ENCODE data around the gene KRT80. TPM values are rescaled to one million over a fixed set of nuclear protein-coding genes. Genes with fewer than 3 reads are reported as not detected.

The KRT80 gene
- total RNA-seq, 1 experiment from 2014 or later: 8.8 TPM

- Histone ChIP-seq H3K9me2 (ENCODE audit: insufficient read depth) (no peaks in the 10 kb centered on the region), H3K27me3 (ENCODE audit: insufficient read depth, low read length) (no peaks in the 10 kb centered on the region; the same call in 1 of the 2 replicates), H3K9me3 (ENCODE audit: control insufficient read depth in 1 of 2, insufficient read depth in 1 of 2, low read depth in 1 of 2, low read length in 2 of 2) (no peaks in the 10 kb centered on the region), H3K27ac (ENCODE audit: low read depth, low read length) (no peak overlapping the region), H4K20me1 (ENCODE audit: insufficient read depth) (no peaks in the 10 kb centered on the region), H3K9ac (ENCODE audit: low read length) (no peak overlapping the region), H3K36me3 (ENCODE audit: control insufficient read depth in 1 of 2, insufficient read depth in 2 of 2, low read length in 2 of 2) (no peaks in the 10 kb centered on the region), H3K4me1 (ENCODE audit: control insufficient read depth in 1 of 2, insufficient read depth in 2 of 2, low read length in 2 of 2) (peaks cover 57 to 96% of the 10 kb centered on the region in 2 experiments), H3K4me3 (replicated peaks in 1 of 2; ENCODE audit: low read depth in 1 of 2, low read length in 2 of 2) (no peak overlapping the region), H3K79me2 (ENCODE audit: insufficient read depth, low read length) (no peaks in the 10 kb centered on the region), H2AFZ (ENCODE audit: low read depth, low read length, poor library complexity, severe bottlenecking) (no peak overlapping the region), H3K4me2 (ENCODE audit: low read length) (no peak overlapping the region)
- DNase-seq (ENCODE audit: low read depth, low spot score) (no peak), ATAC-seq (no peak)
- no TSS peak for BruUV-seq (replicated peaks)
- TF ChIP-seq EZH2phosphoT487 (IDR thresholded peaks at IDR 0.05; ENCODE audit: borderline replicate concordance): no peak
- TF ChIP-seq EZH2 (IDR thresholded peaks at IDR 0.05): no peak
- TF ChIP-seq REST (IDR thresholded peaks at IDR 0.05; ENCODE audit: low read depth): no peak
- TF ChIP-seq SRF (IDR thresholded peaks at IDR 0.05; ENCODE audit: low read depth): no peak
- CTCF ChIA-PET: interaction anchor here (0.8 kb wide), 1 partner anchor 39 kb away, joined by 3 read pairs; no protein-coding TSS in a partner anchor
- POLR2A ChIA-PET: no interaction called here
- RAD21 ChIA-PET (ENCODE audit: low non-redundant PET in 1 of 2, low total read pairs in 2 of 2, uncharacterized antibody in 2 of 2, unreplicated experiment in 2 of 2): no interaction called here
- intact Hi-C loops (cut with micrococcal nuclease): no loop called here
Measured at GRCh38 chr12:52187640-52188039, 4.2 kb downstream of the KRT80 start.

- no peaks in the 10 kb centered on the region for H4K20me1 ChIP-seq (ENCODE audit: insufficient read depth)
- no peaks in the 10 kb centered on the region for H3K36me3 ChIP-seq (ENCODE audit: control insufficient read depth in 1 of 2, insufficient read depth in 2 of 2, low read length in 2 of 2)
- H3K9ac ChIP-seq (ENCODE audit: low read length): peak overlapping the region; percentile 38
- H3K9me2 ChIP-seq (ENCODE audit: insufficient read depth): no peaks in the 10 kb centered on the region
- H2AFZ ChIP-seq (ENCODE audit: low read depth, low read length, poor library complexity, severe bottlenecking): no peak overlapping the region
- POLR2A ChIA-PET: interaction anchor here (0.9 to 1.7 kb wide), 3 partner anchors 16 to 40 kb away, joined by 3 to 4 read pairs (median 3); no protein-coding TSS in a partner anchor
- no TSS peak for BruUV-seq (replicated peaks)
- H3K4me2 ChIP-seq (ENCODE audit: low read length): peak overlapping the region; percentile 49
- no peaks in the 10 kb centered on the region; the same call in 1 of the 2 replicates for H3K27me3 ChIP-seq (ENCODE audit: insufficient read depth, low read length)
- H3K79me2 ChIP-seq (ENCODE audit: insufficient read depth, low read length): no peaks in the 10 kb centered on the region
- RAD21 ChIA-PET (ENCODE audit: low non-redundant PET in 1 of 2, low total read pairs in 2 of 2, uncharacterized antibody in 2 of 2, unreplicated experiment in 2 of 2): no interaction called here
- CTCF ChIA-PET: interaction anchor here (0.8 to 1.7 kb wide), 3 partner anchors 11 to 39 kb away, joined by 3 to 4 read pairs (median 3); no protein-coding TSS in a partner anchor
- DNase-seq (ENCODE audit: low read depth, low spot score): no peak
- peaks cover 54 to 96% of the 10 kb centered on the region in 2 experiments for H3K4me1 ChIP-seq (ENCODE audit: control insufficient read depth in 1 of 2, insufficient read depth in 2 of 2, low read length in 2 of 2)
- no peak overlapping the region for H3K27ac ChIP-seq (ENCODE audit: low read depth, low read length)
- ATAC-seq: no peak
- intact Hi-C loops (cut with micrococcal nuclease): no loop called here
- no peaks in the 10 kb centered on the region for H3K9me3 ChIP-seq (ENCODE audit: control insufficient read depth in 1 of 2, insufficient read depth in 1 of 2, low read depth in 1 of 2, low read length in 2 of 2)
- H3K4me3 ChIP-seq (replicated peaks in 1 of 2; ENCODE audit: low read depth in 1 of 2, low read length in 2 of 2): no peak overlapping the region
- no peak for TF ChIP-seq SRF (IDR thresholded peaks at IDR 0.05; ENCODE audit: low read depth)
- no peak for TF ChIP-seq SP1 (IDR thresholded peaks at IDR 0.05; ENCODE audit: low read depth)
- no peak for TF ChIP-seq SIN3A (IDR thresholded peaks at IDR 0.05; ENCODE audit: low read depth)
Measured at GRCh38 chr12:52187206-52187605, 4.6 kb downstream of the KRT80 start.
